Activated CD8-positive, alpha-beta memory T cell treated with anti-CD3 and anti-CD28 coated beads, Interleukin-2, amount 50 U/mL, for 1 hour (primary cell): Measurements from ENCODE around the gene RNF130.

Experiments used
- DNase-seq: peaks from one replicate; pipeline ENCODE4 v3.0.0-alpha.2; 2020; ENCODE audit errors: extremely low read depth

RNF130 gene

DNA sequence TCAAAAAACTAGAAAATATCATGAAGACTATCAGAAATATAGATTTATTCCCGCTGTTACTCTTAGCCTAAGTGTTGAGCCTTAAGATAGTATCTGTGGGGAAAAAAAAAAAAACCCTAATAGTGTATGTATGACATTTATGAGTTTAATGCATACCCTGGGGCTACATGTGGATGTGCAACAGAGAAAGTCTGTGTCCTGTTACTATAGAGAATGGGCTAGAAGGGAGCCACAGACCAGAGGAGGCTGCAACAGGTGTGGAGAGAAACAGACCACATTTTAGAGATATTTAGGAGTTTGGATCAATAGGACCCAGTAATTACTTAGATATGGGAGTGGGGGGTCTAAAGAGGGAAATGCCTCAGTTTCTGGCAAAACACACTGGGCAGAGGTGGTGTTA, 15.4 kb downstream of the RNF130 start:
- DNase-seq: no peak

DNA sequence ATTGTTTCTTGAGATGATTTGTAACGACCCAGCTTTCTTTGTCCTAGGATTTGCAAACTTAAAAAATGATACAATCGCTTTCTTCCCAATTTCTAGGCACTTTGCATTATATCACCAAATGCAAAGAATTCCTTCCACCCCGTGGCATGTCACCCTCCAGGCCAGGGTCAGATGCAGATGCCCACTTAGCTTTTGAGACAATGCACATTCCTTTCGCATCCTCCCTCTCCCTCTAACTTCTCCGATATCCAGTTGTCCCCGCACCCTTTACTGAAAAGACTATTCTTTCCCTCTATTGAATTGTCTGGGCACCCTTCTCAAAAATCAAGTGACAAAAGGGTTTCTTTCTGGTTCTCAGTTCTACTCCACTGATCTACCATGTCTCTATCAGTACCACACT, 17.3 kb downstream of the RNF130 start:
- no peak for DNase-seq

DNA sequence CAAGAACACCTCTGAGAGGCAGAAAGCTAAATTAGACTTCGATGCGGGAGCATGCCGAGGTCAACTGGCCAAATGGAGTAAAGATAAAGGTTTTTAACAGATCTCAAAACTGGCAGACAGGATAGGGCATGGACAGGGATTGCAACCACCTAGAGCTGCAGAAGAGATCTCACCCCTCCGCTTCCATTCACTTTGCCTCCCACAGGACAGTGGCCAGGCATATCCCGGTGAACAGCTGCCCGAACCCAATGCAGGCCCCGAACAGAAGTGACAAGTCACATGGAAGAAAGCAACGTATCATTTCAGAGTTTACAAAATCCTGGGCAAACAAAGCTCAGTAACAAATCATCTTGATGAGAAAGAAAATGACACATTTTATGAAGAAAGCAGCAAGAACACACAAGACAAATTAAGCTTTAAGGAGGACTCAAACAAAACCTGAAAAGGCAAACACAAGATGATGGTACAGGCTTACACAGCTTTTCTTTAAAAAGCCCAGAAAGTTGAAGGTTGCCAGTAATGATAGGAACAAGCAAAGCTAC, 18.4 kb downstream of the RNF130 start:
- DNase-seq: no peak

DNA sequence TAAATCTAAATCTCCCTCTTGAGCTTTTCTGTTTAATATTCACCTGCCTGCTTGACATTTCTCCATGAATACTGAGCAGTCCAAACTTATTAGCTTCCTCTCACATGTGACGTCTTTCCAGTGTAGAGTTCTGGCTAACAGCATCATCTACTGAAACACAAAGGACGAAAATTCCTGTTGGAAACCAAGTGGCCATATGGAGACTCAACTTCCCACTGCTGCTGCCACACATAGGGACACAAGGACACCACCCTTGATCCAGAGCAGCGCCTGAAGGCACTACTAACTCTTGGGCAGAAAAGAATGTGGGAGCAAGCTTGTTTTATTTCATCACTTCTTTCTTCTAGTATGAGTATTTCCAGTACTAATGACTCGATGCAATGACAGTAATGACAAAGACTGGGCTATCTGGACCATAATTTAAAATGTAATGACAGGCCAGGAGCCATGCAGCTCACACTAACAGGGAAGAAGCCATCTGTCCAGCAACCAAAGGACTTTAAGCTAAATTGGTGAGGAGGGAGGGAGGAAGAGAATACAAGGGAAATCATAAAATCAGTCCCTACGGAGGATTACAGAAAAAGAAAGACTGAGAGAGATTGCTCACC, 19.2 kb downstream of the RNF130 start:
- DNase-seq: no peak

DNA sequence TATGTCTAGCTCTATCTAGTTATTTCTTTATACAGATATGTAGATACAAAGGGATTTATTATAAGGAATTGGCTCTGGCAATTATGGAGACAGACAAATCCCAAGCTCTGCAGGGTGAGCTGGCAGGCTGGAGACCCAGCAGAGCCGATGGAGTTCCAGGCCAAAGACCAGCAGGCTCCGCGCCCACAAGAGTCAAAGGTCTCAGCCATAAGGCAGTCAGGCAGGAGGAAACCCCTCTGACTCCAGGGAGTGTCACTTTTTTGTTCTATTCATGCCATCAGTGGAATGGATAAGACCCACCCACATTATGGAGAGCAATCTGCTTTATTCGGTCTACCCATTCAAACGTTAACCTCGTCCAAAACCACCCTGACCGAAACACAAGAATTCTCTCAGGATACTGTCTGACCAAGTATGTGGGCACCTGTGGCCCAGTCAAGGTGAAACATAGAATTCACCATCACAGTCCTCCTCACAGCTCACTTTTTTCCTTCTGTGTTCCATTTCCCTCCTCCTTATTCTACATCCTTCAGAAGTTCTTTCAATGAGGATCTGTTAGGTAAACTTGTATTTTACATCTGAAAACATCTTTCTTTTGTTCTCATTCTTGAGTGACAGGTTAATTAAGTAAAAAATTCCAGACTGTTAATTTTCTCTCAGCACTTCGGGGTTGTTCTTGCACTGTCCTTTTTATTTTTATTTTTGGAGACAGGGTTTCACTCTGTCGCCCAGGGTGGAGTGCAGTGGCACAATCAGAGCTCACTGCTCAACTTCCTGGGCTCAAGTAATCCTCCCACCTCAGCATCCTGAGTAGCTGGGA, 21.2 kb downstream of the RNF130 start:
- no peak for DNase-seq

DNA sequence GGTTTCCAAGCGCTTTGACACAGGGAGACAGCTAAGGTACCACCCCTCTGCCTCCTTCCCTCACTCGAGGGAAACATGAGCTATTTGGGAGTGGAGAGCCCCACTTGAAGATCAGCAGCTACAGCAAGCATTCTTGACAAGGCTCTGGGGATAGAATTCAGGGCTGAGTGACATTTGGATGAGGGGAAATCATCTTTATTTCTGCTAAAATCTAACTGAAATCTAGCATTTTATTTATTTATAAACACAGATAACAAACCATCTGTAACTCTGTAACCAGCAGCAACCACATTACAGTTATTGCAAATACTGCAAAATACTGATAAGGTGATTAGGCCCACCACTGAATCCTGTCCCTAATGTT, 22.4 kb downstream of the RNF130 start:
- no peak for DNase-seq

DNA sequence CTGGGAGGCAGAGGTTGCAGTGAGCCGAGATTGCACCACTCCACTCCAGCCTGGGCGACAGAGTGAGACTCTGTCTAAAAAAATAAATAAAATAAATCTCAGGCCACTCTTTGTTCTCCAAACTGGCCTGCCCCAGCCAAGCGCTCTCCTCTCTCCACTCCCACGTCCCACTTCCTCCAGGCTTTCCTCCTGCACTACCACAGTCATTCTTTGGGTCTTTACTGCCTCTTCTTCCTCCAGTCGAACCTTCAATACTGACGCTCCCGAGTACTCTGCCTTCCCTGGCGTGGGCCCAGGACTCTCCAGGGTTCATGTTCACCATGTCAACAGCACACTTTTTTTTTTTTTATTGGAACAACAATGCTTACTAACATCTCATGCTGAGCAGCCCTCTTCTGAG, 23.9 kb downstream of the RNF130 start:
- DNase-seq: no peak

DNA sequence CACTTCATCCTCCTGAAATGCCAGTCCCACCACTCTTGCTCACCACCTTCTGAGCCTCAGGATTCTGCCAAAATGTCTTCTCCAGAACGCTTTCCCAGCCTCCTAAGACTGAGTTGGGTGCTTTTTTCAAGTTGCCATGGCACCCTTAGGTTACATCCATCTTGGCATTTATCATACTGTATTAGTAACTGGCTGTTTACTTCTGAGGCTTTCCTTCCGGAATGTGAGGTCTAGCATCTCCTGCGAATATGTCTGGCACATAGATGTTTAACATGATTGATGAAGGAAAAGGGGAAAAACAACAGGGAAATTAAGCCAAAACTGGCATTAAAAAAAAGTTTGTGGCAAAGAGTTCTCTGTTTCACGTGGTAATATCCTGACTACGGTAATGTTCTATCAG, 24.9 kb downstream of the RNF130 start:
- DNase-seq: no peak

DNA sequence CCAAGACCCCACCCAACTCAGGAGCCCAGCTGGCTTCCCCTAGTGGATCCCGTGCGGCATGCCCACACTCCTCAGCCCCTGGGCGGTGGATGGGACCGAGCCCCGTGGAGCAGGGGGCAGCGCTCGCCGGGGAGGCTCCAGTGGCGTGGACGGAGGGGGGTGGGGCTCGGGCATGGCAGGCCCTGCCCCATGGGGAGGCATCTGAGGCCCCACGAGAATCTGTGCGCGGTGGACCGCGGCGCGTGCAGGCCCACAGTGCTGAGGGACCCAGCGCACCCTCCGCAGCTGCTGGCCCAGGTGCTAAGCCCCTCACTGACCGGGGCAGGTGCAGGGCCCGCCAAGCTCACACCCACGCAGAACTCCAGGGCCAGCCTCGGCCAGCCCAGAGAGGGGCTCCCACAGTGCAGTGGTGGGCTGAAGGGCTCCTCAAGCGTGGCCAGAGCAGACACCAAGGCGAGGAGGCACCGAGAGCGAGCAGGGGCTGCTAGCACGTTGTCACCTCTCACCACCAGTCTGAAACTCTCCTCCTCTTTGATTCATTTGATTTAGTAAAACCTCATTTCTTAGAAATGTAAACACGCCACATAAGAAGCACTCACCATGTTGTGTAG, 25.6 kb downstream of the RNF130 start:
- DNase-seq: no peak

DNA sequence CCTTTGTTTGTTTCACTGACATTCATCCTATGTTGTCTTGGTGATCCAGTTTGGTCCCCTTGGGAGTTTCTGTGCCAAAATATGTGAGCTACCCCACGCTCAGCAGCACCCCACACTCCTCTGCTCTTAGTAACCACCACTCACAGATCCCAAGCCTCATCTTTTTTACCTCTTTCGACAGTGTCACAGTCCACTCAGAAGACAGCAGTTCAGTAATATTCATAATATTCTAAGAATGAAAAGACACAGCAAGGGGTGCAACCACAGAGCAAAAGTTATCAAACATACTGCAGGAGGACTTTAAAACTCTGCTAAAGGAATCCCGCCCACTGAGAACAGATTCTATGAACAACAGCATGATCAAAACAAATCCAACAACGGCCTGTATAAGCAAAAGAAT, 28.2 kb downstream of the RNF130 start:
- DNase-seq: no peak

DNA sequence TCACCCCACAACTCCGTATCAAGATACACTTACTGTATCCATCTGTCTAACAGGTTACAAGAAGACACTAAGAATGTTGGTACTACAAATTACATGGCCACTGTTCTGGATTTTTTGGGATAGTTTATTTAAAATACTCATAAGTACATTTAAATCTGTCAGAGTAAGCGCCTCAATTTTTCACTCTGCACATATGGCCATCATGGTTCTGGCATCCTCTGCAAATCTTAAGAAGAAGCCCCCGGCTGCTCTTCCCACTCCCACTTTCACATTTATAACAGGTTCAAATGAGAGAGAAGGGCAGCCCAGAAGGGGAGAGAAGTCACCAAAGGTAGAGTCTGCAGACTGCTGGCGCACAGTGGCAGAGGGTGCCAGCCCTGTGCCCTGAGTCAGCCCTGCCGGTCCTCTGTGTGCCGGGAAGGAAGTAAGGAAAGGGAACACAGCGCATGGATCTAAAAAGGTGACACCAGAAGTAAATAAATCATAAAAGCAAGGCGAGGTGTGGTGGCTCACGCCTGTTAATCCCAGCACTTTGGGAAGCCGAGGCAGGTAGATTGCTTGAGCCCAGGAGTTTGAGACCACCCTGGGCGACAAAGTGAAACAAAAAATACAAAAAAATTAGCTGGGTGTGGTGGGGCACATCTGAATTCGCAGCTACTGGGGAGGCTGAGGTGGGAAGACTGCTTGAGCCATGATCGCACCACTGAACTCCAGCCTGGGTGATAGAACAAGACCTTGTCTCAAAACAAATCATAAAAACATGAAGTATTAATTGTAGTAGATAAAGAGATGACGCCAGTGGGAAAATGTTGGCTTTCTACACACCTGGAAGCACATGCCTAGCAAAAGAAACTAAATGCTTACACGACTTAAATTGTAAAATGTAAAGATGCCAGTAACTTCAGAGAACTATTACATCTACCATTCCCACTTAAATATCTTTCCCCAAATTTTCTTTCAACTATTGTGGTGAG, 30.0 kb downstream of the RNF130 start:
- DNase-seq: no peak

DNA sequence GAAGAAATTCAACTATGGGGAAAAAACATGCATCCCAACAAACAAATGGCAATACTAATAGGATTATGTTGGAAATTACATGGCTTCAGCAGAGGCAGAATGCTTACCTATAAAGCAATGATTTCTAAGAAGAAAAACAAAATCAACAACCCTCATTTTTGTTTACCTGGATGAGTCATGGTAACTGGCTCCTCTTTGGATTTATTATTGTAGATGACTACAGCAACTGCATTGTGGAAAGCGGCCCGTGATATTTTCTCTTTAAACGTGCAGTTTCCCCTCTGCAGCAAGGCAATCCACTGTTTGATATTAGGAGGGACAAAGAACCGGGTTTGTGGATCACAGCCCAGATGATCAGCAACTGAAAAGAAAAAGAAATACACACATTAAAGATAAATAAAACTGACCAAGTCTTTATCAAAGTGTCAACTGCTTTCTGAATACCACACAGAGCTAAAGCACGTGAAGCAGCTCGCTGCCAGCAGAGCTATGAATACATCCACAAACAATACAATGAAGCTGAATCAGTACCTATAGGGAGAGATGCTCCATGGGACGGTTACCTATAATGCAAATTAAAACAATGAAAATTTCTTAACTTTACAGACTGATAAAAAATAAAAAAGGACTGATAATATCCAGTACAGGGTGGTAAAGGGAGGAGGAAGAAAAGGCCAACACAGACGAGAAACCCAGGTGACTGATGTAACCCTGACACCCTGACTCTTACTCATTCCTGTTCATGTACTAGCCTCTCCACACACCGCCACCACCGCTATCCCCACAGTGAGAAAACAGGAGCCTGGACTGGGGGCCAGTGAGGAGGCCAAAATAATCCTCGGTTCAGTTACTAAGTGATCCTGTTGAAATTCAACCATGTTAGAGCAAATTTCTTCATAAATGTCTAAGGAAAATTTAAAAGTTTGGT, 31.0 kb downstream of the RNF130 start:
- no peak for DNase-seq

DNA sequence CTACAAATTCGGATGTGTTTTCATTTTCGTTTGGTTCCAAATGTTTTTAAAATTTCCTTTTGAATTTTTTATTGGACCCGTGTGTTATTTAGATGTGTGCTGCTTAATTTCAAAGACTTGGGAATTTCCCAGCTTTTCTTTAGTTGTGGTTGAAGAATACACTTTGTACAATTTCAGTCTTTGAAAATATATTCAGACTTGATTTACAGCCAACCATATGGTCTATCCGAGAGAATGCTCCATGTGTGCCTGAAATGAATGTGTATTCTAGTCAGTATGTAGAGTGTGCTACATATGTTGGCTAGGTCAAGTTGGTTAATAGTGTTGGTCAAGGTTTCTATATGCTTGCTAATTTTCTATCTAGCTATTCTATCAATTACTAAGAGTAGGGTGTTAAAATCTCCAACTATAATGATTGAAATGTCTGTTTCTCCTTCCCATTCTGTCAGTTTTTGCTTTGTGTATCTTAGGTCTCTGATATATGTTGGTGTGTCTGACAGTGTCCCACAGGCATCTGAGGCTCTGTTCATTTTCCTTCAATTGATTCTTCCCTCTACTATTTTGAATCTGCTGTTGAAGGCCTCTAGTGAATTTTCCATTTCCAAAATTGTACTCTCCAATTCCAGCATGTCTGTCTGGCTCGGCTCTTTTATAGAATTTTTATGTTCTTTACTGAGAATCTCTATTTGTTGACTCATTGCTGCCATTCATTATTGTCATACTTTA, 36.2 kb downstream of the RNF130 start:
- no peak for DNase-seq

DNA sequence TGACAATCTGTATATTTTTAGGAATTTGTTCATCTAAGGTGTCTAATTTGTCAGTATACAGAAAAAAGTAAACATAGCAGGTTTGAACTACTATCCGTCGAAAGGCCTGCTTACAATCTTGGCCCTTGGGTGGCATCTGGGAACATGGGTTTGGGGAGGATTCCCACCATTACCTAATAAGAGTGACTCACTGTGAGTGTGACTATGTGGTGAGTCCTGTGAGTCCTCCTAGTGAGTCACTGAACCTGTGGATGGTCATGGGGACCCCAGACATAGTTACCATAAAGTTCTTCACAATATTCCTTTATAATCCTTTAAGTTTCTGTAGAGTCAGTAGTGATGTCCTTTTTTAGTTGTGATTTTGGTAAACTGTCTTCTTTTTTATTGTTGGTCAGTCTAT, 37.0 kb downstream of the RNF130 start:
- DNase-seq: no peak

DNA sequence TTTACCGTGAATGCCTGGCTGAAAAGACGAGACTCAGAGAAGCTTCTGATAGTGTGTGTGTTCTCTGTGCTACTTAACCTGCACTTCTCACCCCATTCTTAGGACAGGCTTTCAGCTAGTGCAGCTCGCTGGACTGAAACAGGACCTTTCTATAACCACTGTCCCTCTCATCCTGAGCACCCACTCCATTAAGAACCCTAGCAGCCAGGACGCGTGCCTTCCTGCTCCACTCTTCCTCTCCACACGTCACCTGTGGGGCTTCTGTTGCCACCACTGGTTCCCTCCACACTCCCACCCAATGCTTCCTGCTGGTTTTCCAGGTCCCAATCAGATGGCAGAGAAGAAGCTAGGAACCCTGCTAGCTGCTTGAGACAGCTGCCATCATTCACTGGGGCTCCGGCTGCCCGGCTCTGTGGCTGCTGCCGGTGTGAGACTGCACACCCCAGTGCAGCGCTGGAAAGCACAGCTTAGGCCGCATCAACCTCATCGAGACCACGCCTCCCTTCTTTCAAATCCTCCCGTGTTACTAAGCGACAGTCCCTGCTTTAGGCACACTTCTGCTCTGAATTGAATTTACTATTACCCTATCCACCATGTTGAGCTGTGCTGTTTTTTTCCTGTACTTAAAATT, 44.0 kb downstream of the RNF130 start:
- no peak for DNase-seq

DNA sequence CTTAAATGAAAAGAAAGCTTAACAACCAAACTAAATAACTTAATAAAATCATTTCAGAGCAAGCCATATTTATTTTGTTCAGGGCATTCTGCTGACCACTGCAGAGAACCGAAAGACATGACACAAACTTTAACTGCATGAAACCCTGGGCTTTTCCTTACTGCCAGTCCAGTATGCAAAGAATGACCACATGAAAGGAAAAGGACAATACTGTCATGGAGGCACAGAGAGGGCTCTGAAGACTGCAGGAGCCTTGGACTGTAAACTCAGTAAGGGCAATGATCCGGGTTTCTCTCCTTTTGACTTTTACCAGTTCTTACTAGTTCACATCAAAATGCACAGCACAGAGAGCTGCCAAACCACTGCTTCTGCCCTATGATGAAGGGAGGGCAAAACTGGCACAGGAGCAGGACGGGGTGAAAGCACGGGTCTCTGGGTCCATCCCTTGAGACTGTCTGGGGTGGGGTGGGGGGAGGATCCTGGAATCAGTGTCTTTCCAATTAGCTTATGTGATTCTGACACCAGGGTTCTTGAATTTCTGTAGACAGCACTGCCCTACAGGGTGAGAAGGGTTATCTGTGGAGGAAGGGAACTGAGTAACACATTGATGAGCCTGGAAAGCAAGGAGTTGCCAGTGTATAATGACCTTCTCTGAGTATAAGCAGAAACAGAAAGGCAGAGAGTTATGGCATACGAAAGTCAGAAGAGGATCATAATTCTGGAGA, 44.7 kb downstream of the RNF130 start:
- DNase-seq: no peak

DNA sequence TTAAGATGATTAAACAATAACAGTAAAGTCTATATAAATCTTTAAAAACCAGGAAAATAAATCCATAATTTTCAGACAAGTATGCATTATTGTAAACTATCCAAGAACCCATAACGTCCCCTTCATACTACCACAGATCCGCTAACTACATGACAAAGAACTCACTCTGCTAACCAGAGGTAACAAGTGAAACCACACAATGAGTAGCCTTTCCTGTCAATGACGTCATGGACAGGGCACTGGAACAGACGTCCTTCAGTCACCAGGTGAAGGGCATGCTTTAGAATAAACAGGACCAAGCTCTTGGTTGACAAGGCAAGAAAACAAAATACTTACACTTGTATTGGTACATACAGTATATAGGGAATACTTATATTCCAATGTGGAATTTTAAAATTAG, 45.2 kb downstream of the RNF130 start:
- no peak for DNase-seq

DNA sequence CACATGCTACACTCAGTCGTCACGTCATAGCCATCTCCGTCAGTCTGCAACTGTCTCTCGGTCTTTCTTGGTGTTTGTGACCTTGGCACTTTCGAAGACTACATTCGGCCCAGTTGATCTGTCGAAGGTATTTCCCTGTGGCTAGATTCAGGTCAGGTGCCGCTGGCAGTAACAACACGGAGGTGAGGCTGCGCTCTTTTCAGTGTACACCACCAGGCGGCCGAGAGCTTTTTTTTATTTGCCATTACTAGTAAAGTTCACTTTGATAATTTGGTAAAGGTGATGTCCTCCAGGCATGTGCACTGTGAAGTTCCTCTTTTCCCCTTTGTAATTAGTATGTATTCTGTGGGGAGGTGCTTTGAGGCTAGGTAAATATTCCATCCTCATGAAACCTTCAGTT, 49.7 kb downstream of the RNF130 start:
- no peak for DNase-seq

DNA sequence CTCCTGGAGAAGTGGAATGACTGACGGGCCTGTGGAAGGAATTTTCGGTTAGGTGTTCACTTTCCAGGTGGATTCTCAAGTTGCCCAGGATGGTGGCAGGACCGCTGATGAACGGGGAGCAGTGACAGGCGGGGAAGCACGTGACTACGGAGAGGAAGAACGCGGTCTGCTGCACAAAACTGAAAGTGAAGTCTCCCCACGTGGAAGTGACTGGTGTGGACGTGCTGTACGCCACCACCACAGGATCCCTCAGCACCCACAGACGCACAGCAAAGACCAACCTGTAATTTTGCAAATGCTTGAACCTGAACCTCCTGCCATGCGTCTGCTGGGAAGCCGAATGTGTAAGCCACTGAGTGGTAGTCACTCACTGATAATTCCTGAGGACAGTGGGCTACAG, 51.4 kb downstream of the RNF130 start:
- DNase-seq: no peak
